ENCODE data around the gene PCDHB4.
"Not testable (repeated sequence)": the region's sequence is repeated elsewhere in the genome, so short reads cannot be mapped to it uniquely, and the experiment has no call there.

Gene PCDHB4

GRCh38 chr5:141127305-141127704 is 5.7 kb downstream of the PCDHB4 start:
- TF ChIP-seq, protein P1, sequence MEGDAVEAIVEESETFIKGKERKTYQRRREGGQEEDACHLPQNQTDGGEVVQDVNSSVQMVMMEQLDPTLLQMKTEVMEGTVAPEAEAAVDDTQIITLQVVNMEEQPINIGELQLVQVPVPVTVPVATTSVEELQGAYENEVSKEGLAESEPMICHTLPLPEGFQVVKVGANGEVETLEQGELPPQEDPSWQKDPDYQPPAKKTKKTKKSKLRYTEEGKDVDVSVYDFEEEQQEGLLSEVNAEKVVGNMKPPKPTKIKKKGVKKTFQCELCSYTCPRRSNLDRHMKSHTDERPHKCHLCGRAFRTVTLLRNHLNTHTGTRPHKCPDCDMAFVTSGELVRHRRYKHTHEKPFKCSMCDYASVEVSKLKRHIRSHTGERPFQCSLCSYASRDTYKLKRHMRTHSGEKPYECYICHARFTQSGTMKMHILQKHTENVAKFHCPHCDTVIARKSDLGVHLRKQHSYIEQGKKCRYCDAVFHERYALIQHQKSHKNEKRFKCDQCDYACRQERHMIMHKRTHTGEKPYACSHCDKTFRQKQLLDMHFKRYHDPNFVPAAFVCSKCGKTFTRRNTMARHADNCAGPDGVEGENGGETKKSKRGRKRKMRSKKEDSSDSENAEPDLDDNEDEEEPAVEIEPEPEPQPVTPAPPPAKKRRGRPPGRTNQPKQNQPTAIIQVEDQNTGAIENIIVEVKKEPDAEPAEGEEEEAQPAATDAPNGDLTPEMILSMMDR (IDR thresholded peaks at IDR 0.05; ENCODE audit: control extremely low read depth, extremely low read depth, low read depth, missing control alignments): no peak
- ChIA-PET POLR2A (no interaction called here), CTCF (no interaction called here)
- no peak for DNase-seq (ENCODE audit: extremely low spot score)

- POLR2A ChIA-PET: no interaction called here
- TF ChIP-seq, protein P1 (IDR thresholded peaks at IDR 0.05; ENCODE audit: control extremely low read depth, extremely low read depth, low read depth, missing control alignments): no peak
- CTCF ChIA-PET: no interaction called here
- DNase-seq (ENCODE audit: extremely low spot score): no peak
Observed at GRCh38 chr5:141135030-141135717, 13.6 kb downstream of the PCDHB4 start, which contains the start of gene PCDHB5. Gene PCDHB5, plus strand, starts transcription at chr5:141135206. Its CDS starts 229 bp downstream, at chr5:141135435.

DNA sequence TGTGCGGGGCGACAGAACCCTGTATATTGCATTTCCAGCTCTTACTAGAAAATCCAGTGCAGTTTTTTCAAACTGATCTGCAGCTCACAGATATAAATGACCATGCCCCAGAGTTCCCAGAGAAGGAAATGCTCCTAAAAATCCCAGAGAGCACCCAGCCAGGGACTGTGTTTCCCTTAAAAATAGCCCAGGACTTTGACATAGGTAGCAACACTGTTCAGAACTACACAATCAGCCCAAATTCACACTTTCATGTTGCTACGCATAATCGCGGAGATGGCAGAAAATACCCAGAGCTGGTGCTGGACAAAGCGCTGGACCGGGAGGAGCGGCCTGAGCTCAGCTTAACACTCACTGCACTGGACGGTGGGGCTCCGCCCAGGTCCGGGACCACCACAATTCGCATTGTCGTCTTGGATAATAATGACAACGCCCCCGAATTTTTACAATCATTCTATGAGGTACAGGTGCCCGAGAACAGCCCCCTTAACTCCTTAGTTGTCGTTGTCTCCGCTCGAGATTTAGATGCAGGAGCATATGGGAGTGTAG is 14.2 kb downstream of the PCDHB4 start:
- no peak for DNase-seq (ENCODE audit: extremely low spot score)
- POLR2A ChIA-PET: no interaction called here
- TF ChIP-seq, protein P1 (IDR thresholded peaks at IDR 0.05; ENCODE audit: control extremely low read depth, extremely low read depth, low read depth, missing control alignments): no peak
- CTCF ChIA-PET: no interaction called here

DNA sequence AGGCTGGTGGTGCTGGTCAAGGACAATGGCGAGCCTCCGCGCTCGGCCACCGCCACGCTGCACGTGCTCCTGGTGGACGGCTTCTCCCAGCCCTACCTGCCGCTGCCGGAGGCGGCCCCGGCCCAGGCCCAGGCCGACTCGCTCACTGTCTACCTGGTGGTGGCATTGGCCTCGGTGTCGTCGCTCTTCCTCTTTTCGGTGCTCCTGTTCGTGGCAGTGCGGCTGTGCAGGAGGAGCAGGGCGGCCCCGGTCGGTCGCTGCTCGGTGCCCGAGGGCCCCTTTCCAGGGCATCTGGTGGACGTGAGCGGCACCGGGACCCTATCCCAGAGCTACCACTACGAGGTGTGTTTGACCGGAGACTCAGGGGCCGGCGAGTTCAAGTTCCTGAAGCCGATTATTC is 15.7 kb downstream of the PCDHB4 start:
- CTCF ChIA-PET; POLR2A ChIA-PET; DNase-seq (ENCODE audit: extremely low spot score): not testable (repeated sequence)

DNA sequence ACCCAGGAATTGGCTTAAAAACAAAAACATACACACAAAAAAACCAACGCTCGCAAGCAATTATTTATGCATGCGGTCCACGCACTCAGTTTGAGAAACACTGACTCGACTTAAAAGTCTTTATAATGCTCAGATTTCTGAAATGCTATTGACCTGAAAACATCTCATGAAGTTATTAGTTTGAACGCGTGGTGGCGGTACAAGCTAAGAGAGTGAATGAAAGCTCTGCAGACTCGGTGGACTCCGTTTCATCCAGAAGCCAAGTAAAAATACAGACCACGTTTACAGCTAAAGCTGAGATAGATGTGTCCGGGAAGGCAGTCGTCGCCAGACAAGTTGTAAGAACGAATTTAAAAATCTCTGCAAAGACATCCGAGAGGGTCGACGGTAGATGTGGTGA is 28.2 kb downstream of the PCDHB4 start, which contains the start of gene PCDHB6:
Gene PCDHB6 (plus strand): TSS at position 246 of the 400 bp plus-strand sequence. CDS start 201 bp downstream, outside the sequence.
- ChIA-PET CTCF (no interaction called here), POLR2A (no interaction called here)
- TF ChIP-seq, protein P1 (IDR thresholded peaks at IDR 0.05; ENCODE audit: control extremely low read depth, extremely low read depth, low read depth, missing control alignments): no peak
- no peak for DNase-seq (ENCODE audit: extremely low spot score)

DNA sequence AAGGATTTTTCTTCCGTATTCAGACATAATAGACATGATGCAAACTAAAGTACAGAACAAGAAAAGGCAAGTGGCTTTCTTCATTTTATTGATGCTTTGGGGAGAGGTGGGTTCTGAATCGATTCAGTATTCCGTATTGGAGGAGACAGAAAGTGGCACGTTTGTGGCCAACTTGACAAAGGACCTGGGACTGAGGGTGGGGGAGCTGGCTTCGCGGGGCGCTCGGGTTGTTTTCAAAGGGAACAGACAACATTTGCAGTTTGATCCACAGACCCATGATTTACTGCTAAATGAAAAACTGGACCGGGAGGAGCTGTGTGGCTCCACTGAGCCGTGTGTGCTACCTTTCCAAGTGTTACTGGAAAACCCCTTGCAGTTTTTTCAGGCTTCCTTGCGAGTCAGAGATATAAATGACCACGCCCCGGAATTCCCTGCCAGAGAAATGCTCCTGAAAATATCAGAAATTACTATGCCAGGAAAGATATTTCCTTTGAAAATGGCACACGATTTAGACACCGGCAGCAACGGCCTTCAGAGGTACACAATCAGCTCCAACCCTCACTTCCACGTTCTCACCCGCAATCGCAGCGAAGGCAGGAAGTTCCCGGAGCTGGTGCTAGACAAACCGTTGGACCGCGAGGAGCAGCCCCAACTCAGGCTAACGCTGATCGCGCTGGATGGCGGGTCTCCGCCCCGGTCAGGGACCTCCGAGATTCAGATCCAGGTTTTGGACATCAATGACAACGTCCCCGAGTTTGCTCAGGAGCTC is 28.8 kb downstream of the PCDHB4 start:
- TF ChIP-seq, protein P1 (IDR thresholded peaks at IDR 0.05; ENCODE audit: control extremely low read depth, extremely low read depth, low read depth, missing control alignments): no peak
- ChIA-PET CTCF (no interaction called here), POLR2A (no interaction called here)
- DNase-seq (ENCODE audit: extremely low spot score): no peak

DNA sequence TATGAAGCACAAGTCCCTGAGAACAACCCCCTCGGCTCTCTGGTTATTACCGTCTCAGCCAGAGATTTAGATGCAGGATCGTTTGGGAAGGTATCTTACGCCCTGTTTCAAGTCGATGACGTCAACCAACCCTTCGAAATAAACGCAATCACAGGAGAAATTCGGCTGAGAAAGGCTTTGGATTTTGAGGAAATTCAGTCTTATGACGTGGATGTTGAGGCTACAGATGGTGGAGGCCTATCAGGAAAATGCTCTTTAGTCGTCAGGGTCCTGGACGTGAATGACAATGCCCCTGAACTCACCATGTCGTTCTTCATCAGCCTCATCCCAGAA is 29.3 kb downstream of the PCDHB4 start:
- TF ChIP-seq, protein P1 (IDR thresholded peaks at IDR 0.05; ENCODE audit: control extremely low read depth, extremely low read depth, low read depth, missing control alignments): no peak
- no peak for DNase-seq (ENCODE audit: extremely low spot score)
- POLR2A ChIA-PET: no interaction called here
- CTCF ChIA-PET: no interaction called here

- POLR2A ChIA-PET; CTCF ChIA-PET; DNase-seq (ENCODE audit: extremely low spot score): not testable (repeated sequence)
Observed at GRCh38 chr5:141151632-141152031, 30.0 kb downstream of the PCDHB4 start.

DNA sequence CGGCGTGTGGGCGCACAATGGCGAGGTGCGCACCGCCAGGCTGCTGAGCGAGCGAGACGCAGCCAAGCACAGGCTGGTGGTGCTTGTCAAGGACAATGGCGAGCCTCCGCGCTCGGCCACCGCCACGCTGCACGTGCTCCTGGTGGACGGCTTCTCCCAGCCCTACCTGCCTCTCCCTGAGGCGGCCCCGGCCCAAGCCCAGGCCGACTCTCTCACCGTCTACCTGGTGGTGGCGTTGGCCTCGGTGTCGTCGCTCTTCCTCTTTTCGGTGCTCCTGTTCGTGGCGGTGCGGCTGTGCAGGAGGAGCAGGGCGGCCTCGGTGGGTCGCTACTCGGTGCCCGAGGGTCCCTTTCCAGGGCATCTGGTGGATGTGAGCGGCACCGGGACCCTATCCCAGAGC is 30.5 kb downstream of the PCDHB4 start:
- CTCF ChIA-PET; DNase-seq (ENCODE audit: extremely low spot score); POLR2A ChIA-PET: not testable (repeated sequence)

All from GM10248 (cell line).